ENCODE data around the gene RPS17.

Gene RPS17

DNA sequence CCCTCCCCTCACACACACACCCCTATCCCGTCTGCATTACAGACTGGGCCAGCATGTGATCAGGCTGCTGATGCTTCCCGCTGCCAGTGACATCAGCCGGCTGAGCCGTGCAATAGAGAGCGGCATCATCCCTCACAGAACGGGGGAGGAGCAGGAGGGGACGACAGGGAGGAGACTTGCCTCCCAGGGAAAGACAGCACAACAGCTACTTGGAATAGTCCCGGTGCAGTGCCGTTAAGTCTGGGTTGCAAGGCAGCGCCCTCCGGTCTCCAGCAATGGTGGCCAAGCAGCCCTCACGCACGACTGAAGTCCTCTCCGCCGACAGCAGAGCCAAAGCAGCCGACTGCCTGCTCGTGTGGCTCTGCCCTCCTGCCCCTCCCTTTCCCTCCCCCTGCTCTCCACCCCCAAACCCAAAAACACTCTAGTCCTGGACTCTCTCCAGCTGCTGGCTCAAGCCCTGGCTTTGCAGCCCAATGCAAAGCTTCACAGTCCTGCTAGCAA lies 31.5 kb upstream of the RPS17 start:
- TF ChIP-seq, protein P1, sequence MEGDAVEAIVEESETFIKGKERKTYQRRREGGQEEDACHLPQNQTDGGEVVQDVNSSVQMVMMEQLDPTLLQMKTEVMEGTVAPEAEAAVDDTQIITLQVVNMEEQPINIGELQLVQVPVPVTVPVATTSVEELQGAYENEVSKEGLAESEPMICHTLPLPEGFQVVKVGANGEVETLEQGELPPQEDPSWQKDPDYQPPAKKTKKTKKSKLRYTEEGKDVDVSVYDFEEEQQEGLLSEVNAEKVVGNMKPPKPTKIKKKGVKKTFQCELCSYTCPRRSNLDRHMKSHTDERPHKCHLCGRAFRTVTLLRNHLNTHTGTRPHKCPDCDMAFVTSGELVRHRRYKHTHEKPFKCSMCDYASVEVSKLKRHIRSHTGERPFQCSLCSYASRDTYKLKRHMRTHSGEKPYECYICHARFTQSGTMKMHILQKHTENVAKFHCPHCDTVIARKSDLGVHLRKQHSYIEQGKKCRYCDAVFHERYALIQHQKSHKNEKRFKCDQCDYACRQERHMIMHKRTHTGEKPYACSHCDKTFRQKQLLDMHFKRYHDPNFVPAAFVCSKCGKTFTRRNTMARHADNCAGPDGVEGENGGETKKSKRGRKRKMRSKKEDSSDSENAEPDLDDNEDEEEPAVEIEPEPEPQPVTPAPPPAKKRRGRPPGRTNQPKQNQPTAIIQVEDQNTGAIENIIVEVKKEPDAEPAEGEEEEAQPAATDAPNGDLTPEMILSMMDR (IDR thresholded peaks at IDR 0.05) = no peak

DNA sequence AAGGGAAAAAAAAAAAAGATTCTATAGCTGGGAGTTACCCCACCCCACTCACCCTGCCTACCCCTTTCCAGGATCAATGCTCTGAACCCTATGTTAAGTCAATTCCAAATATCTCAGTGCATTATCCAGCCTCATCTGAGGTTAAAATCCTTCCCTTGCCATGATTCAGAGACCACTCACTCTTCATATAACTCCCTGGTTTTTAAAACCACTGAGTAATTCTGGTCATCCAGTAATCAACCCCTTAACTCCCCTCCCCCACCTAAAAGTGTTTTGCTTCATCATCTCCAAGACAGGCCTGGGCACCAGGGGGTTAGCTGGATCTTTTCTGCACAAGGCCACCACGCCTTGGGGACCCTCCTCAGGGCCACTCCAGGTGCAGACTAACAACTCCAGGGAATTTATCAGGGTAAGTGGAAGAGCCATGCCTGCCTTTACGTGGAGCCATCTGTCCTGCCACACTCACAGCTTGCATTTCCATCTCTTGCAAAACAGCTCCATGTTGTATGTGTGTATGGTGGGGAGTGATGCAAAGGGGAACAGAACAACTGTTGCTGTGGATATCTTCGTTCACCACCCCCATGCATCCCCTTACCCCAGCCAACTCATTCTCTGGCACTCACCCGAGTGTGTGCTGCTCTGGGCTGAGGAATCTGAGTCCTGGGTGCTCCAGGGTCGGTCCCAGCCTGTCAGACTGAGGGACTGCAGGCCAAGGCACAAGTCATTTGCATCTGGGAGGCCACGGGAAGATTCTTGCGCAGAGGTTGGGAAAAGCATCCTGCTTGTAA lies 30.7 kb upstream of the RPS17 start:
- TF ChIP-seq, protein P1 (IDR thresholded peaks at IDR 0.05) = no peak

GRCh38 chr15:82569834-82570233 lies 29.6 kb upstream of the RPS17 start:
- TF ChIP-seq, protein P1 (IDR thresholded peaks at IDR 0.05) = no peak

- TF ChIP-seq, protein P1 (IDR thresholded peaks at IDR 0.05) = no peak
Measured at GRCh38 chr15:82568986-82569385, 28.7 kb upstream of the RPS17 start.

GRCh38 chr15:82567661-82568060 lies 27.4 kb upstream of the RPS17 start:
- TF ChIP-seq, protein P1 (IDR thresholded peaks at IDR 0.05) = no peak

DNA sequence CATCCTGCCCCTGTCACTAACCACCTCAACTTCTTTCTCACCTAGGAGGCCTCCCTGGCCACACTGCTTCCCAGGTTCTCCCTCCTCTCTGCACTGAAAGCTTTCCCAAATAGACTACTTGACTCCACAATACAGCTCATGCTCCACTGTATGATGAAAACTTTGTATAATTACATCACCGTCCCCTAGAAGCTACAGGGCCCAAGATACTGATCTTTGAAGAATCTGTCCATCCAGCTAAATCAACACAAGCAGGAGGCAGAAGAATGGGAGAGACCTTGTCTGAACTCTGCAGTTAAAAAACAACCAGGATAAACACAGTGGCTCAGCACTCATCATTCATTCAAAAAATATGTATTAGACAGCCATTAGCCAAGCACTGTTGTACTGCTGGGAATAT lies 26.4 kb upstream of the RPS17 start:
- TF ChIP-seq, protein P1 (IDR thresholded peaks at IDR 0.05) = no peak

DNA sequence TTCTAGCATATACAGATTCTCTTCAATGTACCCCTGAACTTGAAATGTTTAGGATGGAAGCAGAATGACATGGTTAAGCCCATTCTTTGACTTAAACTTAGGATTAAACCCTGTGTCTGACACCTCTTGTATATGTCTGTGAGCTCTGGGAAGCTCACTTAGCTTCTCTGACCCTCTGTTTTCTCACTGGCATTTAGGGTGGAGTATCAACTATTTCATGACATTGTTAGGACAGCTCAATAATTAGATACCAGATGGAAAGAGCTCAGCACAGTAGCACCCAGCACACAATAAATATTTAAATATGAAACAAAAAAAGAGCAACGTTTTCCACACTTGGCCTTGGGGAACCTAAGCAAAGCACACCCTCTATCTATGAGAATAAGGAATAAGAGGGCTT lies 18.2 kb upstream of the RPS17 start:
- TF ChIP-seq, protein P1 (IDR thresholded peaks at IDR 0.05) = no peak

Data from LNCAP (cell line).